Measurements from ENCODE around the gene ZNF652. TPM values are rescaled to one million over a fixed set of nuclear protein-coding genes. Genes with fewer than 3 reads are reported as not detected.
"Not testable (repeated sequence)": the region's sequence is repeated elsewhere in the genome, so short reads cannot be mapped to it uniquely, and the experiment has no call there.

Gene ZNF652
- total RNA-seq, 1 experiment from 2014 or later = 18.2 TPM

DNA sequence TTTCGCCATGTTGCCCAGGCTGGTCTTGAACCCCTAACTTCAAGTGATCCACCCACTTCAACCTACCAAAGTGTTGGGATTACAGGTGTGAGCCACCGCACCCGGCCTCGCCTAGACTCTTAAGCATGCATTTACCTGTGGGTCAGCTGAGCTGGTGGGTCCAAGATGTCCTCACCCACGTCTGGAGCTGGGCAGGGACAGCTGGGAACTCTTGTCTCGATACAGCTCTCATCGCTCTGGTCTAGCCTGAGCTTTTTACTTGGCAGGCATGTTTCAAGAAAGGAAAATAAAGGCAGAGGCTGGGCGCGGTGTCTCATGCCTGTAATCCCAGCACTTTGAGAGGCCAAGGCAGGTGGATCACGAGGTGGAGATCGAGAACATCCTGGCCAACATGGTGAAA lies 74.6 kb downstream of the ZNF652 start:
- no TSS peak for BruUV-seq (replicated peaks)
- CTCF ChIA-PET = no interaction called here

DNA sequence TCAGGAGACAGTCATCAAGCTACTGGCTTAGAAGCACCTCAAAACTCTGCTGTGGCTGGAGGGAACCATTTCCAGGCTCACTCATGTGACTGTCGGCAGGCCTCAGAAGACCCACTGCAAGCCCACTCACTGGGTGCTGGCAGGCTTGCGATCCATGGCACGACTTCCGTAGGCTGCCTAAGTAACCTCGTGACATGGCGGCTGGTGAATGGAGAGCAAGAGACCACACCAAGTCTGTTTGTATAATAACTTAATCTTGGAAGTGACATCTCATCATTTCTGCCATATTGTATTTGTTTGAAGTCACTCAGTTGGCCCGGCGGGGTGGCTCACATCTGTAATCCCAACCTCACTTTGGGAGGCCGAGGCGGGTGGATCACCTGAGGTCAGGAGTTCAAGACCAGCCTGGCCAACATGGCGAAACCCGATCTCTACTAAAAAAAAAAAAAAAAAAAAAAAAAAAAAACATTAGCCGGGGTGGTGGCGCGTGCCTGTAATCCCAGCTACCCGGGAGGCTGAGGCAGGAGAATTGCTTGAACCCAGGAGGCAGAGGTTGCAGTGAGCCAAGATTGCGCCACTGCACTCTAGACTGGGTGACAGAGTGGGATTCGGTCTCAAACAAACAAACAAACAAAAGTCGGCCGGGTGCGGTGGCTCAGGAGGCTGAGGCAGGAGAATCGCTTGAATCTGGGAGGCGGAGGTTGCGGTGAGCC lies 75.6 kb downstream of the ZNF652 start:
- CTCF ChIA-PET; H4K20me1 ChIP-seq (ENCODE audit: low read length); DNase-seq; H3K9me2 ChIP-seq (replicated peaks; ENCODE audit: low read length); H3K27me3 ChIP-seq (ENCODE audit: low read length); H3K79me2 ChIP-seq (ENCODE audit: low read length); H3K4me2 ChIP-seq (ENCODE audit: low read length); H3F3A ChIP-seq (ENCODE audit: low read length, unreplicated experiment); H3K4me3 ChIP-seq (ENCODE audit: low read length); H3K9me3 ChIP-seq (ENCODE audit: low read length); H2AFZ ChIP-seq (ENCODE audit: low read length); H3K4me1 ChIP-seq (ENCODE audit: insufficient read depth, low read length); H3K36me3 ChIP-seq (ENCODE audit: low read depth, low read length); intact Hi-C loops (cut with micrococcal nuclease); H3K27ac ChIP-seq (ENCODE audit: low read length); BruUV-seq (replicated peaks); H3K9ac ChIP-seq (ENCODE audit: low read length); ATAC-seq: not testable (repeated sequence)
- POLR2A ChIA-PET (ENCODE audit: unreplicated experiment) = interaction anchor here (0.6 kb wide), 1 partner anchor 21 kb away, joined by 6 read pairs; no protein-coding TSS in a partner anchor

More for the DNA sequence above, 74.6 kb downstream of the ZNF652 start:
- H3K9me2 ChIP-seq (replicated peaks; ENCODE audit: low read length) = no peaks in the 10 kb centered on the region
- H3K4me2 ChIP-seq (ENCODE audit: low read length) = no peak overlapping the region
- no peaks in the 10 kb centered on the region for H3K79me2 ChIP-seq (ENCODE audit: low read length)
- no peaks in the 10 kb centered on the region for H3K9me3 ChIP-seq (ENCODE audit: low read length)
- no peak overlapping the region for H3K27ac ChIP-seq (ENCODE audit: low read length)
- H3K27me3 ChIP-seq (ENCODE audit: low read length) = no peaks in the 10 kb centered on the region
- H3K36me3 ChIP-seq (ENCODE audit: low read depth, low read length) = peaks cover 6% of the 10 kb centered on the region; the same call in 1 of the 2 replicates
- no peaks in the 10 kb centered on the region for H3K4me1 ChIP-seq (ENCODE audit: insufficient read depth, low read length)
- no peaks in the 10 kb centered on the region for H3F3A ChIP-seq (ENCODE audit: low read length, unreplicated experiment)
- no peak overlapping the region for H3K9ac ChIP-seq (ENCODE audit: low read length)
- H2AFZ ChIP-seq (ENCODE audit: low read length) = no peak overlapping the region
- TF ChIP-seq EZH2phosphoT487 (IDR thresholded peaks at IDR 0.05; ENCODE audit: borderline replicate concordance, low read length) (no peak), EZH2 (IDR thresholded peaks at IDR 0.05; ENCODE audit: low read length, unreplicated experiment) (no peak)
- TF ChIP-seq, protein P1, sequence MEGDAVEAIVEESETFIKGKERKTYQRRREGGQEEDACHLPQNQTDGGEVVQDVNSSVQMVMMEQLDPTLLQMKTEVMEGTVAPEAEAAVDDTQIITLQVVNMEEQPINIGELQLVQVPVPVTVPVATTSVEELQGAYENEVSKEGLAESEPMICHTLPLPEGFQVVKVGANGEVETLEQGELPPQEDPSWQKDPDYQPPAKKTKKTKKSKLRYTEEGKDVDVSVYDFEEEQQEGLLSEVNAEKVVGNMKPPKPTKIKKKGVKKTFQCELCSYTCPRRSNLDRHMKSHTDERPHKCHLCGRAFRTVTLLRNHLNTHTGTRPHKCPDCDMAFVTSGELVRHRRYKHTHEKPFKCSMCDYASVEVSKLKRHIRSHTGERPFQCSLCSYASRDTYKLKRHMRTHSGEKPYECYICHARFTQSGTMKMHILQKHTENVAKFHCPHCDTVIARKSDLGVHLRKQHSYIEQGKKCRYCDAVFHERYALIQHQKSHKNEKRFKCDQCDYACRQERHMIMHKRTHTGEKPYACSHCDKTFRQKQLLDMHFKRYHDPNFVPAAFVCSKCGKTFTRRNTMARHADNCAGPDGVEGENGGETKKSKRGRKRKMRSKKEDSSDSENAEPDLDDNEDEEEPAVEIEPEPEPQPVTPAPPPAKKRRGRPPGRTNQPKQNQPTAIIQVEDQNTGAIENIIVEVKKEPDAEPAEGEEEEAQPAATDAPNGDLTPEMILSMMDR (conservative IDR thresholded peaks at IDR 0.05; ENCODE audit: low read depth, low read length) = no peak
- H3K4me3 ChIP-seq (ENCODE audit: low read length) = no peak overlapping the region
- H4K20me1 ChIP-seq (ENCODE audit: low read length) = no peaks in the 10 kb centered on the region; the same call in 1 of the 2 replicates
- DNase-seq = no peak
- no peak for ATAC-seq
- POLR2A ChIA-PET (ENCODE audit: unreplicated experiment) = no interaction called here
- intact Hi-C loops (cut with micrococcal nuclease) = no loop called here

DNA sequence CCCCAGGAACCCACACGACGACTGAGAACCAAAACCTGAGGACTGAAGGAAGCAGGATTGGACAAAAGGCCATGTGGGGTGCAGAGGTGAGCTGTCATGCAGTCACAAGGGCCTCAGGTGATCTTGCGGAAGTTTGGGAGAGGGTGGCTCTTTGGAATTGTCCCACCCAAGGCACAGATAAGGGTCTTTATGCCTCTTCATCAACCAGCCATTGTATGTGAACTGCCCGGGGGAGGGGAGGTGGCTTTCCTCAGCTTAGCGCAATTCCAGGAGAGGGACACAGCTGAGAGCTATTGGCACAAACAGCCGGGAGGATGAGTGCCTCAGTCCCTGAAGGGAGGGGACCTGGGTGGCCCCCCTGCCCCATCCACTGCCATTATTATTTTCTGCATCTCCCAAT lies 76.3 kb downstream of the ZNF652 start:
- Histone ChIP-seq H3K9me2 (replicated peaks; ENCODE audit: low read length) (no peaks in the 10 kb centered on the region), H4K20me1 (ENCODE audit: low read length) (no peaks in the 10 kb centered on the region; the same call in 1 of the 2 replicates), H3K4me1 (ENCODE audit: insufficient read depth, low read length) (no peaks in the 10 kb centered on the region), H3K27ac (ENCODE audit: low read length) (no peak overlapping the region), H3K4me2 (ENCODE audit: low read length) (no peak overlapping the region), H3F3A (ENCODE audit: low read length, unreplicated experiment) (no peaks in the 10 kb centered on the region), H3K79me2 (ENCODE audit: low read length) (no peaks in the 10 kb centered on the region), H3K4me3 (ENCODE audit: low read length) (no peak overlapping the region), H3K27me3 (ENCODE audit: low read length) (no peaks in the 10 kb centered on the region), H3K9me3 (ENCODE audit: low read length) (no peaks in the 10 kb centered on the region), H3K9ac (ENCODE audit: low read length) (no peak overlapping the region), H3K36me3 (ENCODE audit: low read depth, low read length) (peaks cover 6% of the 10 kb centered on the region; the same call in 1 of the 2 replicates), H2AFZ (ENCODE audit: low read length) (no peak overlapping the region)
- no peak for DNase-seq
- intact Hi-C loops (cut with micrococcal nuclease) = no loop called here
- no TSS peak for BruUV-seq (replicated peaks)
- POLR2A ChIA-PET (ENCODE audit: unreplicated experiment) = no interaction called here
- CTCF ChIA-PET = no interaction called here
- ATAC-seq = no peak
- TF ChIP-seq EZH2 (IDR thresholded peaks at IDR 0.05; ENCODE audit: low read length, unreplicated experiment) = no peak
- TF ChIP-seq, protein P1 (conservative IDR thresholded peaks at IDR 0.05; ENCODE audit: low read depth, low read length) = no peak
- TF ChIP-seq EZH2phosphoT487 (IDR thresholded peaks at IDR 0.05; ENCODE audit: borderline replicate concordance, low read length) = no peak
